GM21447 (cell line): ENCODE results near the gene CRB3.
"Not testable (repeated sequence)": the region's sequence is repeated elsewhere in the genome, so short reads cannot be mapped to it uniquely, and the experiment has no call there.

Experiments
- ATAC-seq: cut with Tn5 transposase; IDR thresholded peaks from one replicate; pipeline ENCODE4 v1.9.1; 2021; ENCODE audit not compliant: unreplicated experiment

Gene CRB3, protein sequence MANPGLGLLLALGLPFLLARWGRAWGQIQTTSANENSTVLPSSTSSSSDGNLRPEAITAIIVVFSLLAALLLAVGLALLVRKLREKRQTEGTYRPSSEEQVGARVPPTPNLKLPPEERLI

GRCh38 chr19:6464070-6464873, at the start of gene CRB3:
Gene CRB3 (plus strand): TSS chr19:6464271. CDS start chr19:6464702, 431 bp downstream.
- no peak for ATAC-seq

DNA sequence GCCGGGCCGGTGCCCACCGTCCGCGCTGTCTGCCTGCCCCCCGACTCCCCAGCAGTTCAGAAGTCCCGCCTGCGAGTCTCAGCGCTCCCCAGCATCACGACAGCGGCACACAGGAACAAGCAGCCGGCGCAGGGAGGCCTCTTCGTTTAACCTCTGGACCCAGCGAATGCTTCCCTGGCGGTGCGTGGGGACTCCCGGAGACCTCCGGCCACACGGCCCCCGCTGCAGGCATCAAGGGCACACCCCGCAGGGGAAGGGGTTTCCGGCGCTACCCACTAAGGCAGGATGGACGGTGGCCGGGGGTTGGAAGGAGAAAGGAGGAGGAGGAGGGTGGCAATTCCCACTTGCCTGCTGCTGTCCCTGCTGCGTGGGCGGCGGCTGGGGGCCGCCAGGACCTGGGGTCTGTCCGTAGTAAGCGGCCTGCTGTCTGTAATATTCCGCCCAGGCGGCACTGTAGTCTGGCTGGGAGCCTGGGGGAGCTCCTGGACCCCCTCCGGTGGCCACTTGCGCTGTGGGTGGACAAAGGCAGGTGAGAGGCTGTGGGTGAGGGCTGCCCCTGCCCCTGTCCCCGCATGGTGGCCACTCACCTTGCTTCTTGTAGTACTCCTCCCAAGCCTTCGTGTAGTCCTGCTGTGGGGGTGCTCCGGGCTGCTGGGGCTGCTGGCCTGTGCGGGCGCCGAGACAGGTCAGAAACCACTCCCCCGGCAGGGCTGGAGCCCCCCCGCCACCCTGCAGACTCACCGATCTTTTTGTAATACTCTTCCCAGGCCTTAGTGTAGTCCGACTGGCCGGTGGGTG, 49.1 kb upstream of the CRB3 start:
- no peak for ATAC-seq

DNA sequence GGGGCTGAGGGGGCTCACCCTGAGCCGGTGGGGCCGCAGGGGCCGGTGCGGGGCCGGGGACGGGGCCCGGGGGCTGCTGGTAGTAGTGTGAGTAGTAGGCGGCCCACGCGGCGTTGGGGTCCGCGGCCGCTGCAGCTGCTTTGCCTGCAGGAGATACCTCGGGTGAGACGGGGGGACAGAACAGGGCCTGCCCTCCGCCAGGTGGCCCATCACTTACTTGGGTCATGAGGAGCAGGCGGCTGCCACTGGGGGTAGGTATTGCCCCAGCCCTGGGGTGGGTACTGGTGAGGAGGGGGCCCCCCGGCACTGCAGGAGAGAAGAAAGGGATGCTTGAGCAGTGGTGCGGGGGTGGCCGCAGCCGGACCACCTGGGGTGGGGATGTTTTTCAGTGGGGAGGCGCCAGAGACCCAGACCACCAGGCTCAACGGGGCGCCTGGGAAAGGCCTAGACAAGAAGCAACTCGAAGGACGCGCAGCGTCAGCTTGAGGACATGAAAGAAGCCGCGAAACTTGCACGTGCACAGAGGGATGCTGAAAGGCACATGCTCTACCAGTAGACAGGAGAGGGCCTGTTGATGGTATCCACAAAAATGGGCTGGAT, 48.4 kb upstream of the CRB3 start:
- no peak for ATAC-seq

GRCh38 chr19:6416658-6417405, 47.2 kb upstream of the CRB3 start:
- no peak for ATAC-seq

GRCh38 chr19:6417713-6418561, 46.1 kb upstream of the CRB3 start:
- no peak for ATAC-seq

GRCh38 chr19:6418562-6418932, 45.5 kb upstream of the CRB3 start:
- no peak for ATAC-seq

DNA sequence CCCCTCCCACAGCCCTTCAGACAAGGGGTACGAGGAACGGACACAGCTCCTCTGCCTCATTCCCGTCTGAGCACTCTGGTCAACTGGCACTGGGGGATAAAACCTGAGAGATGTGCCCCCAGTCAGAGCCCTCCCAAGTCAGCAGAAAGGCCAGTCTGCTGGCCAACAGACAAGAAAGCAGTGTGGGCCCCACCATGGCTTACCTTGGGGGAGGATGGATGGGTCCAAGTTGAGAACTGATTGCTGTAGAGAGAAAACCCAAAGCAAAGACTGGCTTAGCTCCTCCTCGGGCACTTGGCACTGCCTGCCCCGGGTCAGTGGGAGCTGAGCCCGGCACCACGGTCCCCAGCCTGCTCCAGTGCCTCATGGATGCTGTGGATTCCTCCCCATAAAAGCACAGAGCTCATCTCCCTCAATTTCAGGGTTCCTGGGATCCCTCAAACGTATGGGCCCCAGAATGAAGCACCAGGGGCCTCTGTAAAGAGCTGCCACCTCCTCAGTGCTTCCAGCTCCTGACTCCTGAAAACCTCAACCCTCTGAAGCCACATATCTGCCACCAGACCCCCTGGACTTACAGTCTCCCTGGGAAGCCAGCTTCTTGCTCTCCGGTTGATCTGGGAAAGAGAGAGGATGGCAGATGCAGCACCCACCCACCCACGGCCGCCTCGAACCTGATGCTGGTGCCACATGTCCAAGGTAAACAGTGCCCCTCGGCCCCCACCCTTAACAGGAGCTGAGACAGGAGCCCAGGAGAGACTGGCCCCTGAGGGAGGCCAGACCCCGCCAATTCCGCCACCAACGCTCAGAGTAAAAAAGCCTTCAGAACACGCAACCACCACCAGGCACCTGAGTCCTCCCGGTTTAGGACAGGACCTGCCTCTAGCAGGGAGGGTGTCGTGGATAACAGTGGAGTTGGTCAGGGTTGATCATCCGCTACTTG, 42.7 kb upstream of the CRB3 start:
- no peak for ATAC-seq

DNA sequence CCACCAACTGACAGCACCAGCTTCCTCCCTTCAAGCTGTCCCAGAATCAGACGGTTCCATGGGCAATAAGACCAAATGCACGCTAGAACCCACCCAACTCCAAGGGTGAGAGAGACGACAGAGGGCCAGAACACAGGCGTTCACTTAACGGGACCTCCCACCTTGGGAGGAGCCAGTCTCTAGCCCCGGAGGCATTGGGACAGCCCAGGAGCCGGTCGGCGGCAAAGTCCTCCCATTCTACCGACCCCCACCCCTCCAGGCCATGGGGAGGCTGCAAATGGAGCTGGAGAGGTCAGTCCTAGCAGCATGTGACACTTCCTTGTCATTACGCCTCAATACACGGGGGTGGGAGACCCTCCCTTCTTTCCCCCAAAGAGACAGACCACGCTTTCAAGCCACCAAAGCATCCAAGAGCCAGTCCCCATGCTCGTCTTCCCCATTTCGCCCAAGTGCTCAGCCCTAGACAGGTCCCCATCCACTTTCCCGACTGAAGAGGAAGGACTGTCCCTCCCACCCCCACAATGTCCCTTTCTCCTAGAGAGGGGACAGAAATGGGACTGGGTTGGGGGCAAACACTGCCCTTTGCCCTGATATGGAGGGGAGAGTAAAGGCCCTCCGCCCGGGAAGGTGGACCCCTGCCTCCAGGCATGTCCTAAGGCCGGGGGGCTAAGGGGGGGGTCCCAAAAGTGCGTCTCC, 40.4 kb upstream of the CRB3 start:
- ATAC-seq = no peak

- ATAC-seq = no peak
Observed at GRCh38 chr19:6424195-6424938, 39.7 kb upstream of the CRB3 start, which contains the start of gene KHSRP. Gene KHSRP (minus strand): TSS chr19:6424811. CDS start chr19:6424701, 110 bp downstream.

DNA sequence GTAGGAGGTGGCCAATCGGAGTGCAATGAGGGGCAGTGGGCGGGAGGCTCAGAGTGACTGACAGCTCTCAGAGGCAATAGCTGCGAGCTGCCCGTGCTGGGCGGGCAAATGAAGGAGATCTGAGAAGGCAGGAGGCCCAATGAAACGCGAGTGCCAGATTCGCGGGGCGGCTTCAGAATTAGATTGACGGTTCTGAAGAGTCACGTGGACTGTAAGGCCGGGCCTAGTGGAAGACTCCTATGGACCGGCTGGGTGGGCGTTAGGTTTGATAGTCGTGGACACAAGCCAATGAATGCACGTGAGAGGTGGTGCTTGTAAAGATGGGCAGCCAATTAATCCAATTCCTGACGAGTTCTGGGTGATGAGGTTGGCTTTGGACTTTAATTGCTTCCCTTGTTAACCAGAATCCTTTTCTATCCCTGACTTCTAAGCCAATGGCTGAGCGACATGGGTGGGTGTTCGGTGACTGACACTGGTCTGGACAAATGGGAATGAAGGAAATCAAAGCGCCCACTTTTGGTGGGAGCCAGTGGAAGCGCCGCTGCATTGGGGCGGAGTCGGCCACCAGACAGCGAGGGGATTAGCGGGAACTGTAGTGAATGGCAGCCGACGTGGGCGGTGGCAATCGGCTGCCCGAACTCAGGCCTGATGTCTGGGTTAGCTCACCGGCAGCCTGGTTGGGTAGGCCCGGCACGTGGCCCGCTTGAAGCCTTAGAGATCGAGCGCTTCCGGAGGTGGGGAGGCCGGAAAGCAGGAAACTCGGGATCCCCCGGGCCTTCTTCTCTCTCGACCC, 38.9 kb upstream of the CRB3 start:
- peak; percentile 87 for ATAC-seq

DNA sequence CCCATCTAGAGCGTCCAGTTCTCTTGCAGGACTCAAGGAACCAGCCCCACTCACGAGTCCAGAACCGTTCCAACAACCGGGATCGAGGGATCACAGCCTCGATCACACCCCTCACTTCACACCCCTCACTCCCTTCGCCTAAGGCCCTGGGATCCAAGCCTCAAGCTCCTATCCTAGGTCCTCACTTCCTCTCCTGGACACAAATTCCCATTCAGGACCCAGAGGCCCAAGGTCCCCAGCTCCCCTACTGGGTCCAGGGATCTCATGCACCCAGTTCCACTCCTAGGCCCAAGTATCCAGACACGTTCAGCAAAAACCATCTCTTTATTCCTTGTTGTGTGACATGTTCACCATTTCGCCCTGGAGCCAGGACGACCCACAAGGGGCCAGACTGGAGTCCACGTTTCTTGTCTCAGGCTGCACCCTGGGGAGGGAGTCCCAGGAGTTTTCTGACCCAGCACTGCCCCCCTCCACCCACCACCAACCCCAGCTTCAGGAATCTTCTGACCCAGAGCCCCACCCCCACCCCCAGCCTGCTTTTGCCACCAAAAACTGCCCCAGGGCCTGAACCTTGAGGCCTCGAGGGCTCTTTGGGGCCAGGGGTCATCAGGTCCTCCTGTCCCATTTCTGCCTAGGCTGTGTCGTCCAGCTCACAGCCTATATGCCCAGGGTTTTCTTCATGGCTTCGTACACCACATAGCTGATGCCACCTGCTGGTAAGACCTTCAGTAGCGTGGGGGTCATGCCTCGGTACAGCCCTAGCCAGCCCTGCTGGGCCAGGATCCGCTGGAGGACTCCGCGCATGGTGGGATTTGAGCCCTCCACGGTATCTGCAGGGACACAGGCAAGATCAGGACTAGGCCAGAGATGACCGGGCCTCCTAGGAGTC, 38.1 kb upstream of the CRB3 start:
- ATAC-seq = no peak

GRCh38 chr19:6427131-6427530, 36.9 kb upstream of the CRB3 start:
- no peak for ATAC-seq

- ATAC-seq = not testable (repeated sequence)
Observed at GRCh38 chr19:6428692-6429418, 35.2 kb upstream of the CRB3 start.

DNA sequence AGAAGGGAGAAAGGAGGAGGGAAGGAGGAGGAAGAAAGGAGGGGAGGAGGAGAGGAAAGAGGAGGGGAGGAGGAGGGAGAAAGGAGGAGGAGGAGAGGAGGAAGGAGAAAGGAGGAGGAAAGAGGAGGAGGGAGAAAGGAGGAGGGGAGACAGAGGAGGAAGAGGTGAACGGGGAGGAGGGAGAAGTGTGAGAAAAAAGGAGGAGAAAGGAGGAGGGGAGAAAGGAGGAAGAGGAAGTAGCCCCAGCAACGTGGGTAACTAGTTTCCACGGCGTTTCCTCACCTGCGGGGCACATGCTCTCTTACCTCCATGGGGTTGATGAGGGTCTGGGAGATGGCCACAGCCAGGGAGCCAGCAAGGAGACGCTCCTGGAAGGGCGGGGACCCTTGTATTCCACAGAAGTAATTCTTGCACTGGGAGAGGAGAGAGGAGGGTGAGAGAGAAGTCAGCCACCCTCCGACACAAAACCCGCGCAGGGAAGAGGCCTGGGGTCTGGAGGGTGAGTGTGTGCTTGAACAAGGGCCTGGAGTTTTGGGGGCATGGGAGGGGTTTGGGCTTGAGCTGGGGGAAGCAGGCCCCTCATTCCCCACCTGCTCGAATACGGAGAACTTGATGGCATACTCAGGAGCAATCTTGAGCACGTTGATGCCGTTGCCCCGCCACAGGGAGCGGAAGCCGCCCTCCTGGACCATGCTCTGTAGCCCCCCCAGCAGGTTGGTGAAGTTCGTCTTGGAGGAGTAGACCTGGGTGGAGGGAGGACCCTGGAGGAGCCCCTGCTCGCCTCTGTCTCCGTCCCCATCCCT, 34.5 kb upstream of the CRB3 start:
- ATAC-seq = no peak
